ENCODE data around the gene CFAP299. TPM values are rescaled to one million over a fixed set of nuclear protein-coding genes. Genes with fewer than 3 reads are reported as not detected.
"Not testable (repeated sequence)": the region's sequence is repeated elsewhere in the genome, so short reads cannot be mapped to it uniquely, and the experiment has no call there.

CFAP299 gene
- total and polyA plus RNA-seq, 2 experiments from 2014 or later, result not detected

DNA sequence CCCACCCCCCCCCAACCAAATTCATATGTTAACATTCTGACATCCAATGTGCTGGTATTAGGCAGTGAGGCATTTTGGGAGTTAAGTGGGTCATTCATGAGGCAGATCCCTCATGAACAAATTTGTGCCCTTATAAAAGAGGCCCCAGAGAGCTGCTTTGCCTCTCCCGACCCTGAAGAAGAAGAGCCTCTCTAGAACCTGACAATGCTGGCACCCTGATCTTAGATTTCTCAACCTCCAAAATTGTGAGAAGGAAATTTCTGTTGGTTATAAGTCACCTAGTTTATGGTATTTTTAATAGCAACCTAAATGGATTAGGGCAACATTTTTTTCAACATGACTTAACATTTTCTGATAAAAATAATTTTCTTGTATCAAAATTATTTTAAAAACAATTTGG is 296.3 kb downstream of the CFAP299 start:
- H3K36me3 ChIP-seq (replicated peaks; ENCODE audit: insufficient read depth, low read depth), result no peaks in the 10 kb centered on the region
- H3K9me2 ChIP-seq (replicated peaks; ENCODE audit: insufficient read depth), result no peaks in the 10 kb centered on the region
- H3K27me3 ChIP-seq, result no peaks in the 10 kb centered on the region
- H2AFZ ChIP-seq, result no peak overlapping the region
- no peaks in the 10 kb centered on the region for H3K79me2 ChIP-seq
- H3K4me3 ChIP-seq, result no peak overlapping the region
- no peak overlapping the region for H3K4me2 ChIP-seq
- no peaks in the 10 kb centered on the region for H4K20me1 ChIP-seq (ENCODE audit: insufficient read depth, poor library complexity, severe bottlenecking)
- H3K4me1 ChIP-seq (ENCODE audit: insufficient read depth), result no peaks in the 10 kb centered on the region
- DNase-seq (ENCODE audit: low spot score), result no peak
- no peak overlapping the region for H3K27ac ChIP-seq
- 75% methylated on average over 1 of the region's 1 CpG for WGBS (ENCODE audit: low lambda C conversion rate, missing lambda C conversion rate)
- H3K9me3 ChIP-seq (ENCODE audit: low read depth), result no peaks in the 10 kb centered on the region
- TF ChIP-seq, protein P1, sequence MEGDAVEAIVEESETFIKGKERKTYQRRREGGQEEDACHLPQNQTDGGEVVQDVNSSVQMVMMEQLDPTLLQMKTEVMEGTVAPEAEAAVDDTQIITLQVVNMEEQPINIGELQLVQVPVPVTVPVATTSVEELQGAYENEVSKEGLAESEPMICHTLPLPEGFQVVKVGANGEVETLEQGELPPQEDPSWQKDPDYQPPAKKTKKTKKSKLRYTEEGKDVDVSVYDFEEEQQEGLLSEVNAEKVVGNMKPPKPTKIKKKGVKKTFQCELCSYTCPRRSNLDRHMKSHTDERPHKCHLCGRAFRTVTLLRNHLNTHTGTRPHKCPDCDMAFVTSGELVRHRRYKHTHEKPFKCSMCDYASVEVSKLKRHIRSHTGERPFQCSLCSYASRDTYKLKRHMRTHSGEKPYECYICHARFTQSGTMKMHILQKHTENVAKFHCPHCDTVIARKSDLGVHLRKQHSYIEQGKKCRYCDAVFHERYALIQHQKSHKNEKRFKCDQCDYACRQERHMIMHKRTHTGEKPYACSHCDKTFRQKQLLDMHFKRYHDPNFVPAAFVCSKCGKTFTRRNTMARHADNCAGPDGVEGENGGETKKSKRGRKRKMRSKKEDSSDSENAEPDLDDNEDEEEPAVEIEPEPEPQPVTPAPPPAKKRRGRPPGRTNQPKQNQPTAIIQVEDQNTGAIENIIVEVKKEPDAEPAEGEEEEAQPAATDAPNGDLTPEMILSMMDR (IDR thresholded peaks at IDR 0.05; ENCODE audit: poor library complexity), result no peak
- no peak for TF ChIP-seq EZH2 (IDR thresholded peaks at IDR 0.05; ENCODE audit: borderline replicate concordance)
- TF ChIP-seq EZH2phosphoT487 (IDR thresholded peaks at IDR 0.05; ENCODE audit: low read depth, severe bottlenecking, unreplicated experiment), result no peak

DNA sequence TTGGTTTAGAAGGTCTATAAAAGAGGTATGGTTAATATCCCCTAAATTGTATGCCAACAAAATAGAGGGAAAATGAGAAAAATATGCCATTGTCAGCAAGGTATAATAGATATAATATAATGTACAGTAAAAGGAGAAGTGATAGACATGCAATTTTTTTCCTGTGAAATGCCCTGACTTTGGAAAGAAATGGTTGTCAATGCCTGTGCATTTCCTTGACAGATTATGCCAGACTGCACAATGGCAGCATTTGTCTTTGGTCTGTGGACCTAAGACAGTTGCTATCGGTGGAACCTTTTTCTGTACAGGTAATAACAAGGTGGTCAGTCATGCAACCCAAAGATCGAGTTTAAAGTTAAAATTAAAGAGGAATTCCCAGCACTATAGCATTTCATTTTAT is 301.7 kb downstream of the CFAP299 start:
- H3K4me1 ChIP-seq (ENCODE audit: insufficient read depth), result no peaks in the 10 kb centered on the region
- no peaks in the 10 kb centered on the region for H4K20me1 ChIP-seq (ENCODE audit: insufficient read depth, poor library complexity, severe bottlenecking)
- no peak for DNase-seq (ENCODE audit: low spot score)
- H3K27ac ChIP-seq, result no peak overlapping the region
- H2AFZ ChIP-seq, result no peak overlapping the region
- H3K4me3 ChIP-seq, result no peak overlapping the region
- no peaks in the 10 kb centered on the region for H3K9me3 ChIP-seq (ENCODE audit: low read depth)
- TF ChIP-seq EZH2phosphoT487 (IDR thresholded peaks at IDR 0.05; ENCODE audit: low read depth, severe bottlenecking, unreplicated experiment), result no peak
- TF ChIP-seq, protein P1 (IDR thresholded peaks at IDR 0.05; ENCODE audit: poor library complexity), result no peak
- no peaks in the 10 kb centered on the region for H3K36me3 ChIP-seq (replicated peaks; ENCODE audit: insufficient read depth, low read depth)
- no peaks in the 10 kb centered on the region for H3K27me3 ChIP-seq
- 86% methylated on average over 2 of the region's 2 CpGs for WGBS (ENCODE audit: low lambda C conversion rate, missing lambda C conversion rate)
- no peaks in the 10 kb centered on the region for H3K9me2 ChIP-seq (replicated peaks; ENCODE audit: insufficient read depth)
- no peaks in the 10 kb centered on the region for H3K79me2 ChIP-seq
- H3K4me2 ChIP-seq, result no peak overlapping the region

DNA sequence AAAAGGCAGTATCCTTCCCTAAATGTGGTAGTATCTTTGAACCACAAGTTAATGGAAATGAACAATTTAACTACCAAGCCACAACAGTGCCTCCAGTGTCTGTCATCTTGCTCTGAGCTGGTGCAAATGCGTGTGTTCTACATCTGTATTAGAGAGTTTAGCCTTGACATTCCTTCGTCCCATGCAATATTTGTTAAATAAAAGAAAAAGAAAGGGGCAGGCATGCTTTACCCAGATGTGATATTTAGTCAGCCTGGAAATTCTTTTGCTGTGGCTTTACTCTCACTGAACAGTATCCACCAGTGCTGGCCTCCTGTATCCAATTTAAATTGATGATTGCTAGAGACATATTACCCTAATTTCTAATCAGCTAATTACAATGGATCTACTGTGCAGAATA is 310.5 kb downstream of the CFAP299 start:
- no peaks in the 10 kb centered on the region for H3K27me3 ChIP-seq
- no peaks in the 10 kb centered on the region for H4K20me1 ChIP-seq (ENCODE audit: insufficient read depth, poor library complexity, severe bottlenecking)
- no peaks in the 10 kb centered on the region for H3K9me2 ChIP-seq (replicated peaks; ENCODE audit: insufficient read depth)
- no peak for DNase-seq (ENCODE audit: low spot score)
- no peaks in the 10 kb centered on the region for H3K4me1 ChIP-seq (ENCODE audit: insufficient read depth)
- H3K27ac ChIP-seq, result no peak overlapping the region
- no peaks in the 10 kb centered on the region for H3K79me2 ChIP-seq
- no peak overlapping the region for H3K4me3 ChIP-seq
- WGBS (ENCODE audit: low lambda C conversion rate, missing lambda C conversion rate), result 58% methylated on average over 2 of the region's 2 CpGs
- no peaks in the 10 kb centered on the region for H3K36me3 ChIP-seq (replicated peaks; ENCODE audit: insufficient read depth, low read depth)
- no peak overlapping the region for H2AFZ ChIP-seq
- no peak for TF ChIP-seq EZH2phosphoT487 (IDR thresholded peaks at IDR 0.05; ENCODE audit: low read depth, severe bottlenecking, unreplicated experiment)
- TF ChIP-seq, protein P1 (IDR thresholded peaks at IDR 0.05; ENCODE audit: poor library complexity), result no peak
- no peak for TF ChIP-seq EZH2 (IDR thresholded peaks at IDR 0.05; ENCODE audit: borderline replicate concordance)
- no peak overlapping the region for H3K4me2 ChIP-seq
- no peaks in the 10 kb centered on the region for H3K9me3 ChIP-seq (ENCODE audit: low read depth)

DNA sequence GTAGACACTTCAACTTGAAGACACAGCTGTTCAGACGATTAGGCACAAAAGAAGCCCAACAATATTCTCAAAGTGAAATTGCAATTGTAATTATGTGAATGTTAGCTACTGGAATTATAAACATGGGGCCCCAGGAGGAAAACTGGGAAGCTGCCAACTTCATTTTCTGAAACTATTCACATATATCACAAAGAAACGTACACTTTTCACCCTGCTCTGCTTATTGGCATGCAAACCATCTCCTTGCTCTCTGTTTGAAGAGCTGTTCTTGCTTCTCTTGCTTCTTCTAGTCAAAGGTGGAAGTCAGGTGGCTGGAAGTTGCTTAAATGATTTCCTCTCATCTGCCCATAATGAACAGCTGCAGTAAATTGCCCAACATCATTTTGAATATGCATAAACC is 320.1 kb downstream of the CFAP299 start:
- H3K4me2 ChIP-seq, result no peak overlapping the region
- H3K27me3 ChIP-seq, result no peaks in the 10 kb centered on the region
- no peak overlapping the region for H3K4me3 ChIP-seq
- H3K4me1 ChIP-seq (ENCODE audit: insufficient read depth), result no peaks in the 10 kb centered on the region
- H3K36me3 ChIP-seq (replicated peaks; ENCODE audit: insufficient read depth, low read depth), result no peaks in the 10 kb centered on the region
- H2AFZ ChIP-seq, result no peak overlapping the region
- DNase-seq (ENCODE audit: low spot score), result no peak
- 78% methylated on average over 2 of the region's 2 CpGs for WGBS (ENCODE audit: low lambda C conversion rate, missing lambda C conversion rate)
- H3K79me2 ChIP-seq, result no peaks in the 10 kb centered on the region
- H3K27ac ChIP-seq, result no peak overlapping the region
- no peaks in the 10 kb centered on the region for H3K9me2 ChIP-seq (replicated peaks; ENCODE audit: insufficient read depth)
- TF ChIP-seq EZH2 (IDR thresholded peaks at IDR 0.05; ENCODE audit: borderline replicate concordance), result no peak
- no peak for TF ChIP-seq EZH2phosphoT487 (IDR thresholded peaks at IDR 0.05; ENCODE audit: low read depth, severe bottlenecking, unreplicated experiment)
- TF ChIP-seq, protein P1 (IDR thresholded peaks at IDR 0.05; ENCODE audit: poor library complexity), result no peak
- H3K9me3 ChIP-seq (ENCODE audit: low read depth), result no peaks in the 10 kb centered on the region
- no peaks in the 10 kb centered on the region for H4K20me1 ChIP-seq (ENCODE audit: insufficient read depth, poor library complexity, severe bottlenecking)

DNA sequence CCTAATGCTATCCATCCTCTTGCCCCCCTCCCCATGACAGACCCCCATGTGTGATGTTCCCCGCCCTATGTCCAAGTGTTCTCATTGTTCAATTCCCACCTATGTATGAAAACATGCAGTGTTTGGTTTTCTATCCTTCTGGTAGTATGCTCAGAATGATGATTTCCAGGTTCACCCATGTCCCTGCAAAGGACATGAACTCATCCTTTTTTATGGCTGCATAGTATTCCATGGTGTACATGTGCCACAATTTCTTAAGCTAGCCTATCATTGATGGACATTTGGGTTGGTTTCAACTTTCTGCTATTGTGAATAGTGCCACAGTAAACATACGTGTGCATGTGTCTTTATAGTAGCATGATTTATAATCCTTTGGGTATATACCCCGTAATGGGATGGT is 334.6 kb downstream of the CFAP299 start:
- DNase-seq (ENCODE audit: low spot score); H3K36me3 ChIP-seq (replicated peaks; ENCODE audit: insufficient read depth, low read depth); H3K4me1 ChIP-seq (ENCODE audit: insufficient read depth); H3K9me3 ChIP-seq (ENCODE audit: low read depth); H3K4me3 ChIP-seq; H3K9me2 ChIP-seq (replicated peaks; ENCODE audit: insufficient read depth); H3K4me2 ChIP-seq; H4K20me1 ChIP-seq (ENCODE audit: insufficient read depth, poor library complexity, severe bottlenecking); H3K27ac ChIP-seq; H3K27me3 ChIP-seq; H3K79me2 ChIP-seq; H2AFZ ChIP-seq: not testable (repeated sequence)
- WGBS (ENCODE audit: low lambda C conversion rate, missing lambda C conversion rate), result 98% methylated on average over 3 of the region's 3 CpGs
